Activated T-cell treated with anti-CD3 and anti-CD28 coated beads, Interleukin-2, amount 50 U/mL, for 24 hours (primary cell): Measurements from ENCODE around the gene SPR.
"Not testable (repeated sequence)": the region's sequence is repeated elsewhere in the genome, so short reads cannot be mapped to it uniquely, and the experiment has no call there.

ENCODE experiments used
- DNase-seq: peaks from one replicate; pipeline ENCODE4 v3.0.0-alpha.2; 2020
- H3K27ac Mint-ChIP-seq: 2 replicates; pipeline ENCODE4 v1.8.0; 2020; ENCODE audit warnings: mild to moderate bottlenecking, mixed read lengths
- H3K27me3 Mint-ChIP-seq: 2 replicates; pipeline ENCODE4 v1.8.0; 2020; ENCODE audit warnings: mixed read lengths
- H3K36me3 Mint-ChIP-seq: 2 replicates; pipeline ENCODE4 v1.8.0; 2020; ENCODE audit warnings: low read depth, mixed read lengths
- H3K4me1 Mint-ChIP-seq: 2 replicates; pipeline ENCODE4 v1.8.0; 2020; ENCODE audit warnings: low read depth, mixed read lengths
- H3K4me3 Mint-ChIP-seq: 2 replicates; pipeline ENCODE4 v1.8.0; 2020; ENCODE audit warnings: mild to moderate bottlenecking, moderate library complexity, mixed read lengths
- H3K9me3 Mint-ChIP-seq: 2 replicates; pipeline ENCODE4 v1.8.0; 2020; ENCODE audit warnings: mixed read lengths

The SPR gene

GRCh38 chr2:72896446-72896845, 9.2 kb downstream of the SPR start:
- Mint-ChIP-seq H3K4me1 (no peaks in the 10 kb centered on the region), H3K4me3 (no peak overlapping the region), H3K36me3 (peaks cover 4% of the 10 kb centered on the region), H3K27me3 (peaks cover 72% of the 10 kb centered on the region), H3K9me3 (no peaks in the 10 kb centered on the region), H3K27ac (no peak overlapping the region)
- DNase-seq = no peak

- H3K36me3 Mint-ChIP-seq = no peaks in the 10 kb centered on the region
- H3K9me3 Mint-ChIP-seq = no peaks in the 10 kb centered on the region
- no peak for DNase-seq
- peaks cover 74% of the 10 kb centered on the region for H3K27me3 Mint-ChIP-seq
- H3K27ac Mint-ChIP-seq = no peak overlapping the region
- no peak overlapping the region for H3K4me3 Mint-ChIP-seq
- H3K4me1 Mint-ChIP-seq = no peaks in the 10 kb centered on the region
Measured at GRCh38 chr2:72897785-72898584, 10.8 kb downstream of the SPR start.

- no peak for DNase-seq
- Mint-ChIP-seq H3K9me3 (no peaks in the 10 kb centered on the region), H3K27me3 (peaks cover 73% of the 10 kb centered on the region), H3K27ac (no peak overlapping the region), H3K4me3 (no peak overlapping the region), H3K36me3 (no peaks in the 10 kb centered on the region), H3K4me1 (no peaks in the 10 kb centered on the region)
Measured at GRCh38 chr2:72898585-72898906, 11.3 kb downstream of the SPR start.

GRCh38 chr2:72900191-72900825, 13.1 kb downstream of the SPR start:
- no peak overlapping the region for H3K4me3 Mint-ChIP-seq
- no peak overlapping the region for H3K27ac Mint-ChIP-seq
- no peak for DNase-seq
- no peaks in the 10 kb centered on the region for H3K9me3 Mint-ChIP-seq
- H3K4me1 Mint-ChIP-seq = no peaks in the 10 kb centered on the region
- no peaks in the 10 kb centered on the region for H3K36me3 Mint-ChIP-seq
- peaks cover 56% of the 10 kb centered on the region for H3K27me3 Mint-ChIP-seq

GRCh38 chr2:72901426-72901825, 14.2 kb downstream of the SPR start:
- H3K27ac Mint-ChIP-seq = no peak overlapping the region
- no peaks in the 10 kb centered on the region for H3K4me1 Mint-ChIP-seq
- no peak for DNase-seq

GRCh38 chr2:72907369-72907768, 20.2 kb downstream of the SPR start:
- H3K36me3 Mint-ChIP-seq, H3K4me1 Mint-ChIP-seq, H3K9me3 Mint-ChIP-seq, H3K4me3 Mint-ChIP-seq, DNase-seq, H3K27ac Mint-ChIP-seq: not testable (repeated sequence)
- H3K27me3 Mint-ChIP-seq = peaks cover 71% of the 10 kb centered on the region

More at GRCh38 chr2:72901426-72901825, 14.2 kb downstream of the SPR start:
- Mint-ChIP-seq H3K4me3 (no peak overlapping the region), H3K9me3 (no peaks in the 10 kb centered on the region), H3K36me3 (no peaks in the 10 kb centered on the region), H3K27me3 (peaks cover 58% of the 10 kb centered on the region)

- no peak overlapping the region for H3K27ac Mint-ChIP-seq
- H3K27me3 Mint-ChIP-seq = peaks cover 72% of the 10 kb centered on the region
- H3K4me1 Mint-ChIP-seq = no peaks in the 10 kb centered on the region
- no peak overlapping the region for H3K4me3 Mint-ChIP-seq
- H3K36me3 Mint-ChIP-seq = no peaks in the 10 kb centered on the region
- no peaks in the 10 kb centered on the region for H3K9me3 Mint-ChIP-seq
- no peak for DNase-seq
Measured at GRCh38 chr2:72908741-72909140, 21.5 kb downstream of the SPR start.

- Mint-ChIP-seq H3K27me3 (peaks cover 85% of the 10 kb centered on the region), H3K36me3 (no peaks in the 10 kb centered on the region), H3K4me1 (peaks cover 13% of the 10 kb centered on the region), H3K9me3 (no peaks in the 10 kb centered on the region), H3K27ac (no peak overlapping the region), H3K4me3 (no peak overlapping the region)
- DNase-seq = no peak
Measured at GRCh38 chr2:72911256-72911655, 24.0 kb downstream of the SPR start.

- no peaks in the 10 kb centered on the region for H3K9me3 Mint-ChIP-seq
- H3K4me3 Mint-ChIP-seq = no peak overlapping the region
- H3K27me3 Mint-ChIP-seq = peaks cover 83% of the 10 kb centered on the region
- H3K4me1 Mint-ChIP-seq = peaks cover 25% of the 10 kb centered on the region
- no peak for DNase-seq
- H3K36me3 Mint-ChIP-seq = no peaks in the 10 kb centered on the region
- no peak overlapping the region for H3K27ac Mint-ChIP-seq
Measured at GRCh38 chr2:72913486-72914205, 26.4 kb downstream of the SPR start.

GRCh38 chr2:72914206-72914559, 27.0 kb downstream of the SPR start:
- no peak for DNase-seq
- Mint-ChIP-seq H3K27ac (no peak overlapping the region), H3K4me3 (no peak overlapping the region), H3K9me3 (no peaks in the 10 kb centered on the region), H3K36me3 (no peaks in the 10 kb centered on the region), H3K4me1 (peaks cover 28% of the 10 kb centered on the region), H3K27me3 (peaks cover 85% of the 10 kb centered on the region)

GRCh38 chr2:72914589-72915319, 27.5 kb downstream of the SPR start:
- Mint-ChIP-seq H3K27me3 (peaks cover 85% of the 10 kb centered on the region), H3K4me1 (peaks cover 34% of the 10 kb centered on the region), H3K4me3 (no peak overlapping the region), H3K9me3 (no peaks in the 10 kb centered on the region), H3K27ac (no peak overlapping the region), H3K36me3 (no peaks in the 10 kb centered on the region)
- no peak for DNase-seq

- peaks cover 39% of the 10 kb centered on the region for H3K4me1 Mint-ChIP-seq
- no peak for DNase-seq
- H3K27ac Mint-ChIP-seq = no peak overlapping the region
- no peaks in the 10 kb centered on the region for H3K36me3 Mint-ChIP-seq
- peak overlapping the region; percentile 15 for H3K4me3 Mint-ChIP-seq
- H3K9me3 Mint-ChIP-seq = no peaks in the 10 kb centered on the region
- H3K27me3 Mint-ChIP-seq = peaks cover 85% of the 10 kb centered on the region
Measured at GRCh38 chr2:72915320-72915906, 28.2 kb downstream of the SPR start.

GRCh38 chr2:72915907-72916742, 28.9 kb downstream of the SPR start:
- Mint-ChIP-seq H3K4me3 (peak overlapping the region; percentile 70), H3K27me3 (peaks cover 85% of the 10 kb centered on the region), H3K4me1 (peaks cover 40% of the 10 kb centered on the region), H3K9me3 (no peaks in the 10 kb centered on the region), H3K27ac (no peak overlapping the region), H3K36me3 (no peaks in the 10 kb centered on the region)
- DNase-seq = peak; percentile 73
